BLaER1 treated with 17β-estradiol and CSF1 and Interleukin-3, amounts not matched to agents 10 nM and 100 nM (cell line): ENCODE results near the gene NDUFB8.
"Not testable (repeated sequence)": the region's sequence is repeated elsewhere in the genome, so short reads cannot be mapped to it uniquely, and the experiment has no call there.

Experiments
- H3K27ac ChIP-seq, 11 experiments: shearing (Covaris generic); formaldehyde crosslinking; 2 replicates each; pipeline ENCODE4 v1.8.1; 2022
- H3K27me3 ChIP-seq, 11 experiments: shearing (Covaris generic); formaldehyde crosslinking; 2 replicates each; pipeline ENCODE4 v1.8.1; 2022
- H3K36me3 ChIP-seq, 11 experiments: shearing (Covaris generic); formaldehyde crosslinking; 2 replicates each; pipeline ENCODE4 v1.8.1; 2022
- H3K4me1 ChIP-seq, 10 experiments: shearing (Covaris generic); formaldehyde crosslinking; 2 replicates each; pipeline ENCODE4 v1.8.1; 2022
- H3K4me2 ChIP-seq, 11 experiments: shearing (Covaris generic); formaldehyde crosslinking; 2 replicates each; pipeline ENCODE4 v1.8.1; 2022
- H3K4me3 ChIP-seq, 10 experiments: shearing (Covaris generic); formaldehyde crosslinking; 2 replicates each; pipeline ENCODE4 v1.8.1; 2022
- H3K9ac ChIP-seq, 11 experiments: shearing (Covaris generic); formaldehyde crosslinking; 2 replicates each; pipeline ENCODE4 v1.8.1; 2022
- H3K9me3 ChIP-seq, 11 experiments: shearing (Covaris generic); formaldehyde crosslinking; replicated peaks in 1 of 11; 2 replicates each; pipeline ENCODE4 v1.8.1; 2022
- H4K20me1 ChIP-seq, 11 experiments: shearing (Covaris generic); formaldehyde crosslinking; 2 replicates each; pipeline ENCODE4 v1.8.1; 2022
- Cebpa-rat ChIP-seq, 11 experiments: shearing (Covaris generic); IDR thresholded peaks; 2 replicates each; pipeline ENCODE4 v1.8.1; 2022

Gene NDUFB8

DNA sequence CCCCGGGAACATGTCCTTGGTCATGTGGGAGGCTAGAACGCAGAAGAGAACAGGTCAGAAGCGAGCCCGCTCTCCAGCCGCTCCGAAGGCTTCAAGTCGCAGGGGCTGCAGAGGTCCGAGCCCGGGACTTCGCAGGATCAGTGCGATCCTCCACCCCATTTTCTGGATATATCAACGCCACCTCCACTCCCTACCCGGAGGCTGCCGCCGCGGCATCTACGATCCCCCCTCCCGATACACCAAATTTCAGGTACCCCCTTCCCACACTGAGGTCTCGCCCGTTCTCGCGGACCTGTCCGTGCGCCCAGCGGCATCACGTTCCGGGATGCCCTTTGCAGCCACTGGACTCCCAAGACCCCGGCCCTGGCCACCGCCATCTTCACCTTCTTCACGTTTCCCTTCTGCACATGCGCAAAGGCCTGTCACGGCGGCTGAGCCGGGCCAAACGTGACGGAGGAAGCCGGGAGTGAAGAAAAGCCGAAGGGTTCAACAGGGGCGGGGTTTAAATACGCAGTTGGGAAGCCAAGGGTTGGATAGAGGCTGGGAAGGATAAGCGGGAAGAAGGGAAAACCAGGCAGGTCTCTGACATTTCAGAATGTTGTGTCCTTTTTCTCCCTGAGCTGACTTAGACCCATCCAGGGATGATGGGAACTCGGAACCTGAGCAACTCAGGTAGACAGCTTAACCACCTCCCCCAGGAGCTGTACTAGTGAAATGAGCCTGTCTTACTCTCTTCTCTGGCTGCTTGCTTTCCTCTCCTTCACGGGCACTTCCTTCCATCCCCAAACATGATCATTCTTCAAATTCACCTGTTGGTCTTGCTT lies at the start of gene NDUFB8:
NDUFB8 (minus strand) TSS at position 397 of the 824 bp plus-strand sequence; CDS start at position 377, 20 bp downstream.
- no peaks in the 10 kb centered on the region for H3K27me3 ChIP-seq
- H3K27ac ChIP-seq = peak within 1 kb of the TSS; percentile 71 to 93 (median 87)

DNA sequence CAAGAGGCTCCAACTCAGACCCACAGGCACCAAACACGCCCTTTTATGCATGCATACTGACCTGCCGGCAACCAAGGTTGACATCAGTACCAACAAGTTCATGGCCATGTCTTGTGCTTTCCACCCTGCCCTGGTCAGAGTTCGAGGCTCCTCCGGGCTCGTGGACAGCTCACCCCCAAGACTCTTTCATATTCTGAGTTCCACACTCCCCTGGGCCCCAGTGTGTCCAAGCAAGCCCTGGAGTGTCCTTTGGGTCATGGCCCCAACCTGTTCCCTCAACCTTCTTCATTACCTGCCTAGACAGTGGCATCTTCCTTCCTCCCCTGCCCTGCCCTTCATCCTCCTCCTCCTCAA lies 46.6 kb upstream of the NDUFB8 start:
- H3K4me2 ChIP-seq = no peak overlapping the region
- H3K4me1 ChIP-seq = peaks cover 7 to 29% (median 14%) of the 10 kb centered on the region in 10 experiments; a peak in 17 of 20 replicates
- TF ChIP-seq Cebpa-rat (IDR thresholded peaks at IDR 0.05) = no peak
- H3K36me3 ChIP-seq = no peaks in the 10 kb centered on the region
- H3K4me3 ChIP-seq = no peak overlapping the region
- H3K9ac ChIP-seq = no peak overlapping the region
- no peaks in the 10 kb centered on the region; a peak in 1 of 22 replicates for H4K20me1 ChIP-seq
- no peaks in the 10 kb centered on the region for H3K9me3 ChIP-seq
- H3K27me3 ChIP-seq = no peaks in the 10 kb centered on the region
- H3K27ac ChIP-seq = no peak overlapping the region

More for the DNA sequence above, at the start of gene NDUFB8:
- peak within 1 kb of the TSS; percentile 78 to 97 (median 89) for H3K4me3 ChIP-seq
- peaks cover 28 to 36% (median 33%) of the 10 kb centered on the region in 11 experiments for H3K36me3 ChIP-seq
- H4K20me1 ChIP-seq = peaks cover 0 to 24% (median 1%) of the 10 kb centered on the region in 11 experiments; a peak in 8 of 22 replicates
- H3K4me2 ChIP-seq = peak within 1 kb of the TSS; percentile 79 to 99 (median 91)
- peaks cover 0 to 14% (median 7%) of the 10 kb centered on the region in 11 experiments; a peak in 13 of 22 replicates for H3K9me3 ChIP-seq
- no peak for TF ChIP-seq Cebpa-rat (IDR thresholded peaks at IDR 0.05)
- peaks cover 24 to 39% (median 29%) of the 10 kb centered on the region in 10 experiments for H3K4me1 ChIP-seq
- H3K9ac ChIP-seq = peak within 1 kb of the TSS; percentile 82 to 94 (median 91)

DNA sequence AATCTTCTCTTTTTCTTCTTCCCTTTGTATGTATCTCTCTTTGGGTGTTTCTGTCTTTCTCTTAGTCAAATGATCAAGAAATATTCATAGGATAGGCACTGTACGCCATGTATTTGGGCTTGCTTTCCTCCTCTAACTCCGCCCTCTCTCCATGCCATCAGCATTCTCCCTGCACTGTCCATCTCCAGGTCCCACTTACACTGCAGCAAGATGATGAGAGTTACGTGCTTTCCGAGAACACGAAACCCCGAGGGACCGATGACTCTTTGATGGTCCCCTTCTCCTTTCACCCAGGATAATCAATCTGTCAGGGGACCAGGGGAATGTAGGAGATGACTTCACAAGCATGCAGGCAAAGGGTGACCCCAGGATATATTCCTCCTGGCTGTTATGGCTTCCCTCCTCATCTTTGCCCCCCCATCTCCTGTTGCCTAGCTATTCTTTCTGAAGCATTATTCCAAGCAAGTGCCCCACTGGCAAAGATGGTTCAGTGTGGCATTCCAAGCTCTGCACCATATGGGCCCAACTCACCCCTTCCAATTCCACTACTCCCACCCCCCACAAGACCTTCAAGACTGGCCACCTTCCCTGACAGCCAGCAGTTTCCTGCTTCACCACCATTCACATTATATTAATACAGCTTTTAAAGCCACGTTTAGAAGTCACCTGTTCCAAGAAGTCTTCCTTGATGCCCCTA lies 46.1 kb upstream of the NDUFB8 start:
- no peaks in the 10 kb centered on the region for H3K9me3 ChIP-seq
- no peak overlapping the region for H3K9ac ChIP-seq
- no peaks in the 10 kb centered on the region; a peak in 1 of 22 replicates for H4K20me1 ChIP-seq
- peaks cover 7 to 24% (median 14%) of the 10 kb centered on the region in 10 experiments; a peak in 17 of 20 replicates for H3K4me1 ChIP-seq
- H3K27me3 ChIP-seq = peaks cover 0 to 5% (median 0%) of the 10 kb centered on the region in 11 experiments; a peak in 3 of 22 replicates
- no peak overlapping the region for H3K27ac ChIP-seq
- no peak overlapping the region for H3K4me2 ChIP-seq
- TF ChIP-seq Cebpa-rat (IDR thresholded peaks at IDR 0.05) = no peak
- no peak overlapping the region for H3K4me3 ChIP-seq
- H3K36me3 ChIP-seq = no peaks in the 10 kb centered on the region

DNA sequence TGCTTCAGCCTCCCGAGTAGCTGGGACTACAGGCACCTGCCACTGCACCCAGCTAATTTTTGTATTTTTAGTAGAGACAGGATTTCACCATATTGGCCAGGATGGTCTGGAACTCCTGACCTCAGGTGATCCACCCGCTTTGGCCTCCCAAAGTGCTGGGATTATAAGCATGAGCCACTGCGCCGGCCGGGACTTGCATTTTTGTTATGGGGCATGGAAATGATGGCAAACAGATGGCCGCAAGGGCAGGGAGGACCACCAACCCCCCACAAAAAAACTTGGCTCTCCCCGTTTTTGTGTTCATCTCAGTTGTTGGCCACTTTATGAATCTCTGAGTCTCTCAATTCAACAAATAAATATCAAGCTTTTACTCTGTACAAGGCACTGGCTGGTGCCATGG lies 45.5 kb upstream of the NDUFB8 start:
- not testable (repeated sequence) for H3K36me3 ChIP-seq, H3K9me3 ChIP-seq, H4K20me1 ChIP-seq, H3K9ac ChIP-seq, H3K4me2 ChIP-seq, H3K27ac ChIP-seq, H3K4me3 ChIP-seq
- Histone ChIP-seq H3K4me1 (peaks cover 7 to 18% (median 12%) of the 10 kb centered on the region in 10 experiments; a peak in 17 of 20 replicates), H3K27me3 (peaks cover 0 to 11% (median 4%) of the 10 kb centered on the region in 11 experiments; a peak in 16 of 22 replicates)

DNA sequence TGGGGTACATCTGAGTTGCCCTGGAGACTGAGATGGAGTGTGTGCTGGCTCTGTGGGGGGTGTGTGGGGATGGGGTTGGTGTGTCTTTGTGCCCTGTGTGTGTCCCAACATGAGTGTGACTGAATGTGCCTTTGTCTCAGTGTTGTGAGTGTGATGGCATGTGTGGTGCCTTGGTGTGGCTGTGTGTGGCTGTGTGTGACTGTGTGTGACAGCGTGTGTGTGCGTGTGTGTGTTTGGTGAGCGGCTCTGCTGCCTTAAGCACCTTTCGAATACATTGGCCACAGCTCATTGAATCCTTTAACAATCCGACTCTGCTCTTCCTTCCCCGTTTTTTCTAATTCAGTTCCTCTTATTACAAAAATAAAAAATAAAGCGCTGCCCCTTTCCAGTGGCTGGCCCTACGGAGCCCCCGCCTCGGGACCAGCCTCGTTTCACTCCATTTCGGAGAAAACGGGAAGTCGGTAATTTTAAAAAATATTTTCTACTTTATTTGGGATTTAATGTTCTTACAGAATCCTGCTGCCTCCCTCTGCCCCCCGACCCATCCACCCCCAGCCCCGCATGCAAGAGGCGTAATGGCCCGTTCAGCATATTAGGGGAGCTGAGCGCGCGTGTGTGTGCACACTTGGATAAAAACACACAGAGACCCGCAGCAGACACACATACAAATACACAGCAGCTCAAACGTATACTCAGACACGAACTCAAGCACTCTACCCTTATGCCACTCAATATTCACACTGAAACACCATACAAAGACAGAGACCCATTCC lies 41.6 kb upstream of the NDUFB8 start:
- Histone ChIP-seq H4K20me1 (peaks cover 0 to 5% (median 0%) of the 10 kb centered on the region in 11 experiments; a peak in 1 of 22 replicates), H3K4me3 (no peak overlapping the region), H3K36me3 (no peaks in the 10 kb centered on the region), H3K27ac (no peak overlapping the region), H3K4me1 (no peaks in the 10 kb centered on the region), H3K9ac (no peak overlapping the region), H3K27me3 (peaks cover 9 to 44% (median 39%) of the 10 kb centered on the region in 11 experiments; a peak in 20 of 22 replicates), H3K4me2 (no peak overlapping the region), H3K9me3 (no peaks in the 10 kb centered on the region)
- no peak for TF ChIP-seq Cebpa-rat (IDR thresholded peaks at IDR 0.05)

DNA sequence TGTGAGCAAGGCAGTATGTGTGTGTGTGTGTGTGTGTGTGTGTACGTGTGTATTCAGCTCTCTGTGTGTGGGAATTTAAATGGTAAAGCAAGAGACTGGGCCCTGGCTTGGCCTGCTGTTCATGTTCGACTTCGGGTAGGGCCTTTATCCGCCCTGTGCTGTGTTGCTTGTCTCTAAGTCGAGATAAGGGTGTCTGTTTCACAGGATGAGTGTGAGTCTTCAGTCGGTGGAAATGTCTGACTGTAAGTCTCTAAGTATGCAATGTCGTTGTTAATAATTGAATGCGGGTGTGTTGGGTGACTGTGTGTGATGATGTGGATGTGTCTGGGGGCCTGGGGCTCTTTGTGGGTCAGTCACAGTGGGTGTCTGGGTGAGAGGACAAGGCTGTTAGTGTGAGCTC lies 40.8 kb upstream of the NDUFB8 start:
- Histone ChIP-seq H3K27me3 (peaks cover 9 to 44% (median 39%) of the 10 kb centered on the region in 11 experiments; a peak in 20 of 22 replicates), H3K27ac (no peak overlapping the region), H3K9me3 (no peaks in the 10 kb centered on the region), H3K4me2 (no peak overlapping the region), H3K9ac (no peak overlapping the region), H3K4me3 (no peak overlapping the region), H3K36me3 (no peaks in the 10 kb centered on the region), H3K4me1 (no peaks in the 10 kb centered on the region), H4K20me1 (peaks cover 0 to 5% (median 0%) of the 10 kb centered on the region in 11 experiments; a peak in 2 of 22 replicates)
- TF ChIP-seq Cebpa-rat (IDR thresholded peaks at IDR 0.05) = no peak

DNA sequence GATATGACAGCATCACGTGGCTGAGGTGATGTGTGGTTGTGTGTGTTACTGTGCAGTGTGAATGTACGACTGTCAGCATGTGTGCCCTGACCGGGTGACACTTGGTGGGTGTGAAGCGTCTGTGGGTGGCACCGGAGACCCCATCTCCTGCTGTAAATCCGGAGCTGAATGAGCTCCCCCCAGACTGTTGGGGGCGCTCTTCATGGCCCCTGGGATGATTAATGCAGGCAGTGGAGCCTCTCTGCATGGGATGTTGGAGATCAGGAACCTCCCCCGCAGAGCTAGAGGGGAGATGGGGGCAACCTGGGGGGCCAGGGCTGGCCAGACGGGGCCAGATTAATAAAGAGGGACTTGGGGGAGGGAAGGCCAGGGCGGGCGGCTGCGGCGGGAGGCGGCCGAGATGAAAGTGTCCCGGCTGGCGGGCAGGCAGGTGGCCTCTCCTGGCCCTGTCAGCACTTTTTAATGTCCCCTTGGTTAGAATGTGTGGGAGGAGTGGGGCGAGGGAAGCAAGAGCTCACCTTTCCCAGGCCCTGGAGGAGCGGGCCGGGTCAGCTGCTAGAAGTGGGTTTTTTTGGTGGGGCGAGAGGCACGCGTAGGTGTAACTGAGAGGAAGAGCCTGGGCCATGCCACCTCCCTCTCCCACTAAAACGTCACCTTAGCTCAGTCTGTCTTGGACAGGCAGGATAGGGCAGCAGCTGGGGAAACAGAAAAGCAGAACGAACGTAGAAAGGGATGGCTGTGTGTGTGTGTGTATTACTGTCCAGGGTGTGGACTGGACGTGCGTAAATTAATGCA lies 40.2 kb upstream of the NDUFB8 start:
- peaks cover 0 to 5% (median 0%) of the 10 kb centered on the region in 11 experiments; a peak in 3 of 22 replicates for H4K20me1 ChIP-seq
- no peak overlapping the region for H3K4me2 ChIP-seq
- no peak overlapping the region for H3K9ac ChIP-seq
- H3K4me3 ChIP-seq = no peak overlapping the region
- no peaks in the 10 kb centered on the region for H3K4me1 ChIP-seq
- no peak for TF ChIP-seq Cebpa-rat (IDR thresholded peaks at IDR 0.05)
- no peaks in the 10 kb centered on the region for H3K36me3 ChIP-seq
- H3K9me3 ChIP-seq = no peaks in the 10 kb centered on the region
- no peak overlapping the region for H3K27ac ChIP-seq
- H3K27me3 ChIP-seq = peaks cover 9 to 44% (median 39%) of the 10 kb centered on the region in 11 experiments; a peak in 20 of 22 replicates

DNA sequence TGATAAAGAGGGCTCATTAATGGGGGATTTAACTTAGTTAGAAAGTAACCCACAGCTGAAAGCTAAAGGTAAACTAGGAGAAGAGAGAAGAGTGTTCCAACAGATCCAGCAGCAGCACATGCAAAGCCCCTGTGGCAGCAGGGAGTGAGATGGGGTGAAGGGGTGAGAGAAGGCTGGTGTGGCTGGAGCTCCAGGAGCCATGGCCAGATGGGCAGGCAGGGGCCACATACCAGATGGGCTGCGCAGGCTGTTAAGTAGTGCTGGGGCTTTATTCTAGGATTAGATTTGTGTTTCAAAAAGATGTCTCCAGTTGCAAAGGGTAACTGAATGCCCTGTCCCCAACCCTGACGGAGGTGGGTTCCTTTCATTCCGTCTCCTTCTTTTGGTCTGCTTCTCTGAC lies 39.2 kb upstream of the NDUFB8 start:
- peaks cover 0 to 5% (median 0%) of the 10 kb centered on the region in 11 experiments; a peak in 3 of 22 replicates for H4K20me1 ChIP-seq
- no peaks in the 10 kb centered on the region for H3K36me3 ChIP-seq
- no peak overlapping the region for H3K4me3 ChIP-seq
- no peaks in the 10 kb centered on the region for H3K4me1 ChIP-seq
- no peak for TF ChIP-seq Cebpa-rat (IDR thresholded peaks at IDR 0.05)
- H3K9ac ChIP-seq = no peak overlapping the region
- no peaks in the 10 kb centered on the region for H3K9me3 ChIP-seq
- peaks cover 9 to 44% (median 39%) of the 10 kb centered on the region in 11 experiments; a peak in 20 of 22 replicates for H3K27me3 ChIP-seq
- no peak overlapping the region for H3K4me2 ChIP-seq
- no peak overlapping the region for H3K27ac ChIP-seq
